MM.1S (cell line): ENCODE measurements around the gene LZIC.

ENCODE experiments used
- EZH2 ChIP-seq: fragments of 300-600 bp; sonication (generic); optimal IDR thresholded peaks from 2 replicates; pipeline ENCODE3; 2017; ENCODE audit warnings: low read depth, mild to moderate bottlenecking, antibody characterized with exemption, low read length, mixed read lengths
- EZH2phosphoT487 ChIP-seq: fragments of 300-600 bp; sonication (generic); IDR thresholded peaks from 2 replicates; pipeline ENCODE4 v1.6.1; 2018; ENCODE audit warnings: antibody characterized with exemption, low read length
- TF ChIP-seq, protein P1 (sequence below): fragments of 300-600 bp; sonication (generic); IDR thresholded peaks from 2 replicates; pipeline ENCODE4 v1.5.1; 2016; ENCODE audit warnings: antibody characterized with exemption, low read length, mixed read lengths

DNA sequence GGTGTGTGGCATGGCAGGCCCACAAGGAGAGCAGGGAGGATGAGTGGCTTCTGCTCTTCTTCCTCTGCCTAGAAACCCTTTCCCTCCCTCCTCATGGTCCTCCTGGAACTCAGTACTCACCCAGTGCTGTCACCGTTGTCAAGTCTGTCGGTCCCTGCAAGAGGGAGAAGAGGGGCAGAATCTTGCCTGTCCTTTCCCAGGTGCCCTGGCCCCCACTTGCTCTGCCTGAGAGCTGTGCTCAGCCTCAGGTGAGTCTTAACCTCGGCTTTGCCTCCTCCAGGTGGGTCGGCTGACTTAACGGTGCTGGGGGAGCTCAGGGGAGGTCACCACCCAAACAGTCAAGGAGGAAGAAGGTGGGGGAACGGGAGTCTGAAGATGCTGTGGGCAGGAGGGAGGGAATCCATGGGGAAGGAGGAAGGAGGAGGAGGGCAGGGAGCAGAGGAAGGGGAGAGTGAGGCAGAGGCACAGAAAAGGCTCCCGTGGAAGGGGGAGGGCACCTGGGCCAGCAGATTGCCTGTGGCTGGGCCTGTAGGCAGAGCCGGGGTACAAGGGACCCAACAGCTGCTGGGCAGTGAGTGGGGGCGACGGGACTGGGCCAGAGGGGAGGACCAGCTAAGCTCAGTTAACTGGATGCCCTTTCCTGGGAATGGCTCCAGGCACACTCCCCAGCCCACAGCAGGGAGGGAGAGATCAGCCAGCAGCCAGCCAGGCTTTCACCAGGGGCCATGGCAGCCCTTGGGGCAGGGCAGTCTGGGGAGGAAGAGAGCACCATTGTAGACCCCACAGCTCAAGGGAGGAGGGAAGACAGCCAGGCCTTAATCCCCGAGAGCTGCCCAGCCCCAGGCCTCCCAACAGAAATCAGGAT lies 59.4 kb downstream of the LZIC start:
- TF ChIP-seq, protein P1, sequence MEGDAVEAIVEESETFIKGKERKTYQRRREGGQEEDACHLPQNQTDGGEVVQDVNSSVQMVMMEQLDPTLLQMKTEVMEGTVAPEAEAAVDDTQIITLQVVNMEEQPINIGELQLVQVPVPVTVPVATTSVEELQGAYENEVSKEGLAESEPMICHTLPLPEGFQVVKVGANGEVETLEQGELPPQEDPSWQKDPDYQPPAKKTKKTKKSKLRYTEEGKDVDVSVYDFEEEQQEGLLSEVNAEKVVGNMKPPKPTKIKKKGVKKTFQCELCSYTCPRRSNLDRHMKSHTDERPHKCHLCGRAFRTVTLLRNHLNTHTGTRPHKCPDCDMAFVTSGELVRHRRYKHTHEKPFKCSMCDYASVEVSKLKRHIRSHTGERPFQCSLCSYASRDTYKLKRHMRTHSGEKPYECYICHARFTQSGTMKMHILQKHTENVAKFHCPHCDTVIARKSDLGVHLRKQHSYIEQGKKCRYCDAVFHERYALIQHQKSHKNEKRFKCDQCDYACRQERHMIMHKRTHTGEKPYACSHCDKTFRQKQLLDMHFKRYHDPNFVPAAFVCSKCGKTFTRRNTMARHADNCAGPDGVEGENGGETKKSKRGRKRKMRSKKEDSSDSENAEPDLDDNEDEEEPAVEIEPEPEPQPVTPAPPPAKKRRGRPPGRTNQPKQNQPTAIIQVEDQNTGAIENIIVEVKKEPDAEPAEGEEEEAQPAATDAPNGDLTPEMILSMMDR, result no peak
- TF ChIP-seq EZH2 (no peak), EZH2phosphoT487 (no peak)
